Cardiac muscle cell (in vitro differentiated cells and primary cell): ENCODE results near the gene OPRM1. TPM values are rescaled to one million over a fixed set of nuclear protein-coding genes. Genes with fewer than 3 reads are reported as not detected.

Experiments
- DNase-seq, 2 donors: peaks; one replicate each; pipeline versions ENCODE4 v3.0.0 to v3.0.0-alpha.2; 2010 to 2017; ENCODE audit warnings: low read depth in 1 of 2, low spot score in 1 of 2
- H3K27ac ChIP-seq: fragments of 200-600 bp; sonication (generic); 2 replicates; pipeline ENCODE4 v1.5.1; 2016
- H3K27me3 ChIP-seq: fragments of 200-600 bp; sonication (generic); 2 replicates; pipeline ENCODE4 v1.6.0; 2016; ENCODE audit warnings: control low read depth
- H3K36me3 ChIP-seq: fragments of 200-600 bp; sonication (generic); 2 replicates; pipeline ENCODE4 v1.5.1; 2016; ENCODE audit warnings: control low read depth
- H3K4me1 ChIP-seq: fragments of 200-600 bp; sonication (generic); 2 replicates; pipeline ENCODE4 v1.8.1; 2017; ENCODE audit warnings: low read depth, mild to moderate bottlenecking, mixed run types
- H3K4me3 ChIP-seq: fragments of 200-600 bp; sonication (generic); 2 replicates; pipeline ENCODE4 v1.5.1; 2016; ENCODE audit warnings: mild to moderate bottlenecking
- H3K9me3 ChIP-seq: fragments of 200-600 bp; sonication (generic); 2 replicates; pipeline ENCODE4 v1.5.1; 2017; ENCODE audit warnings: low read depth, mild to moderate bottlenecking, control low read depth
- polyA plus RNA-seq: library from polyadenylated mRNA; unstranded; fragments of >200 nt; fragmentation: Nextera tagmentation; extraction: Ambion mirVana; gene quantifications from 2 replicates; pipeline ENCODE4 v1.2.1, GENCODE V29; 2016
- total RNA-seq: library from RNA; depleted of rRNA; stranded (reverse); fragments of >200 nt; gene quantifications from 2 replicates; pipeline ENCODE4 v1.2.3, GENCODE V29; 2016
- TF ChIP-seq, protein P1 (sequence below): IDR thresholded peaks from 2 replicates; pipeline ENCODE4 v1.5.1; 2012; ENCODE audit warnings: low read depth, mild to moderate bottlenecking, low read length

The OPRM1 gene
- total and polyA plus RNA-seq, 2 experiments from 2014 or later = not detected

DNA sequence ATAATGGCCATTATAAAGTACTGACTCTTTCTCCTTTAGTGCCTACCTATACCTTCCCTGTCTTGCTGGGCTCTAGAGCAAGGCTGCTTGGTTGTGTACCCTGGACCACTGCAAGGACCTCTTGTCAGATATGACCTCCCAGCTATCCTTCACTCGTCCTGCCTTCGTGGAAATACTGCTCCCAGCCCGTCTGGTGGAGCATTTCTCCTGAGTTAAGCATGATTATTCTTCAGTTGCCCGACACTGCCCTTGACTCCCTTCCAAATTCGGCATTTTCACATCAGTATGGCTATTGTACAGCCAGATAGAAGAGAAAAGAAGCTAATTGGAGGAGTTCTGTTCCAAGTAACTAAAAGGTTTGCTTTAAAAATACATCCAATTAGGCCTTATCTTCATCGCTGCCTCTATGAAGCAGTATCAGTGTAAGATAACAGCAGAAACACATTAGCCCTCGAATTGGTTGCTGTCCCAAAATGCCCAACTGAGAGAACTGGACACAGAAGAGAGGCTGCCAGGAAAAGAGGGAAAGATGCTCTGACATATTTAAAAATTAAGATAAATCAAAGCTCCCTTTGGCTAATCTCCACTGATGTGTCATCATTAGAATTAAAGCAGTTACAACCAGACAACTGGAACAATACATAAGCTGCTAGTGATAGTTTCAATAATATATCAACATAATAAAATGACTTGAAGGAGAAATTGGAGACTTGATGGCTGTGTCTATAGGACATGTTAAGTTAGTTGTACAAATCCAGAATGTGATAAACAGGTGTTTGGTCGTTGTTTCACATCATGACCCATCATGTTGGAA lies 54.4 kb downstream of the OPRM1 start:
- H3K36me3 ChIP-seq = no peaks in the 10 kb centered on the region
- no peak overlapping the region for H3K4me3 ChIP-seq
- H3K27ac ChIP-seq = no peak overlapping the region
- H3K9me3 ChIP-seq = no peaks in the 10 kb centered on the region
- no peaks in the 10 kb centered on the region for H3K4me1 ChIP-seq
- DNase-seq = no peak
- TF ChIP-seq, protein P1, sequence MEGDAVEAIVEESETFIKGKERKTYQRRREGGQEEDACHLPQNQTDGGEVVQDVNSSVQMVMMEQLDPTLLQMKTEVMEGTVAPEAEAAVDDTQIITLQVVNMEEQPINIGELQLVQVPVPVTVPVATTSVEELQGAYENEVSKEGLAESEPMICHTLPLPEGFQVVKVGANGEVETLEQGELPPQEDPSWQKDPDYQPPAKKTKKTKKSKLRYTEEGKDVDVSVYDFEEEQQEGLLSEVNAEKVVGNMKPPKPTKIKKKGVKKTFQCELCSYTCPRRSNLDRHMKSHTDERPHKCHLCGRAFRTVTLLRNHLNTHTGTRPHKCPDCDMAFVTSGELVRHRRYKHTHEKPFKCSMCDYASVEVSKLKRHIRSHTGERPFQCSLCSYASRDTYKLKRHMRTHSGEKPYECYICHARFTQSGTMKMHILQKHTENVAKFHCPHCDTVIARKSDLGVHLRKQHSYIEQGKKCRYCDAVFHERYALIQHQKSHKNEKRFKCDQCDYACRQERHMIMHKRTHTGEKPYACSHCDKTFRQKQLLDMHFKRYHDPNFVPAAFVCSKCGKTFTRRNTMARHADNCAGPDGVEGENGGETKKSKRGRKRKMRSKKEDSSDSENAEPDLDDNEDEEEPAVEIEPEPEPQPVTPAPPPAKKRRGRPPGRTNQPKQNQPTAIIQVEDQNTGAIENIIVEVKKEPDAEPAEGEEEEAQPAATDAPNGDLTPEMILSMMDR = no peak
- no peaks in the 10 kb centered on the region for H3K27me3 ChIP-seq

DNA sequence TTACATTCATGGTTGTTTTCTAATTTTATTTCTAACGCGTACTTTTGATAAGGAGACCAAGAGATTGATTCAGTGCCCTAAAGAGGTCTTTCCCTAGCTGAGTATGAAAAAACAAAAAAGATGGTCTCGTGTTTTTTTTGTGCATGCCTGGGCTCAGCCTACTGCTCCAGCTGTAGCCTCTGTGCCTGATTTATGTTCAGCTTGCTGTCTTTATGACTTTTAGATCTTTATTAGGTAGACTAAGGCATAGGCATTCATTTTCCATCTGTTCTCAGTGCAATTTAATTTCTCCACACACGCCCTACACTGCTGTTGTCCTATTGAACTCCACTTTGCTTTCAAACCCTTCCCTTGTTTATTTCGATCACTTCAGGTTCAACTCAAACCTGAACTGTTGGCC lies 56.5 kb downstream of the OPRM1 start:
- Histone ChIP-seq H3K27me3 (no peaks in the 10 kb centered on the region), H3K9me3 (no peaks in the 10 kb centered on the region), H3K36me3 (no peaks in the 10 kb centered on the region), H3K4me3 (no peak overlapping the region), H3K4me1 (no peaks in the 10 kb centered on the region), H3K27ac (no peak overlapping the region)
- no peak for DNase-seq
- TF ChIP-seq, protein P1 = no peak

DNA sequence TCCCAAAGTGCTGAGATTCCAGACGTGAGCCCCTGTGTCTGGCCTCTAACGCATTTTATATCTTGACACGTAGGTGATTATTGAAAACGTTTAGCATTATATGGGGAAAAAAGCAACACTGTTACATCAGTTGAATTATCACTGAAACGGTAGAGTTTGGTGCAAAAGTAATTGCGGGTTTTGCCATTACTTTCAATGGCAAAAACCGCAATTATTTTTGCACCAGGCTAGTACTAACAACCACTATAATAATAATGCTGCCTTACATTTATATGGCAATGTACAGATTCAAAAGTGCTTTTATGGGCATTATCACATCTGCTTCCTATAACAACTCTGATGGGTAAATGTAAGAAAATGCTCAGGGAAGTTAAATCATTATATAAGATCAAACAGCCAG lies 57.3 kb downstream of the OPRM1 start:
- no peak overlapping the region for H3K4me3 ChIP-seq
- H3K36me3 ChIP-seq = no peaks in the 10 kb centered on the region
- no peaks in the 10 kb centered on the region for H3K27me3 ChIP-seq
- H3K9me3 ChIP-seq = no peaks in the 10 kb centered on the region
- TF ChIP-seq, protein P1 = no peak
- DNase-seq = no peak
- H3K27ac ChIP-seq = no peak overlapping the region
- no peaks in the 10 kb centered on the region for H3K4me1 ChIP-seq

DNA sequence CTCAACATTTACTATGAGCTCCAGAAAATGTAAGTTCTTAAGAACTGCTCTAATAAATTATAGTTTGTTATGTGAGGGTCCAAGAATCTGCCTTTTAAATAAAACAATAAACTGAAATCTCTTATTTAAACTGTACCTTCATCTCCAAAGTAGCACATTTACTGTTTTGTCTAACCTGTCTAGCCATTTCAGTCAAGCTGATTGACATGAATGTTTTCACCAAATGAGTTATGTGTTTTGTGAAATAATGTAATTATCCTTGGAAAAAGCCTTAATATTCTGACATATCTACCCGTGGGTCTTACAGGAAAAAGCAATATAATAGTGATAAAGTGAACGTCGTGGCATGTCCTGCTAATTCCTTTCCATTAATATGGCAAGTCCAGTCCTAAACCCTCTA lies 57.8 kb downstream of the OPRM1 start:
- H3K4me1 ChIP-seq = no peaks in the 10 kb centered on the region
- DNase-seq = no peak
- H3K27me3 ChIP-seq = no peaks in the 10 kb centered on the region
- H3K27ac ChIP-seq = no peak overlapping the region
- H3K4me3 ChIP-seq = no peak overlapping the region
- no peaks in the 10 kb centered on the region for H3K36me3 ChIP-seq
- TF ChIP-seq, protein P1 = no peak
- H3K9me3 ChIP-seq = no peaks in the 10 kb centered on the region

DNA sequence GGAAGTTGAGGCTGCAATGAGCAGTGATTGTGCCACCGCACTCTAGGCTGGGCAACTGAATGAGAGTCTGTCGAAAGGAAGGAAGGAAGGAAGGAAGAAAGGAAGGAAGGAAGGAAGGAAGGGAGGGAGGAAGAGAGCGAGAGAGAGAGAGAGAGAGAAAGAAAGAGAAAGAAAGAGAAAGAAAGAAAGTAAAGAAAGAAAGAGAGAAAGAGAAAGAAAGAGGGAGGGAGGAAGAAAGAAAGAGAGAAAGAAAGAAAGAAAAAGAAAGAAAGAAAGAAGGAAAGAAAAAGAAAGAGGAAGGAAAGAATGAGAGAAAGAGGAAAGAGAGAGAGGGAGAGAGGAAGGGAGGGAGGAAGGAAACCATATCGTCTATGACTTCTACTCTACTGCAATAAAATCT lies 60.2 kb downstream of the OPRM1 start:
- Histone ChIP-seq H3K27me3 (no peaks in the 10 kb centered on the region), H3K36me3 (no peaks in the 10 kb centered on the region), H3K27ac (no peak overlapping the region), H3K9me3 (no peaks in the 10 kb centered on the region), H3K4me3 (no peak overlapping the region), H3K4me1 (no peaks in the 10 kb centered on the region)
- DNase-seq = no peak
- TF ChIP-seq, protein P1 = no peak
